ENCODE measurements around the gene FLT3.

The FLT3 gene

GRCh38 chr13:28099396-28100149, 803 bp downstream of the FLT3 start:
- ChIA-PET POLR2A (interaction anchor here (0.5 to 0.6 kb wide), 3 partner anchors 555 to 1603 kb away, joined by 3 to 6 read pairs (median 4); no protein-coding TSS in a partner anchor), CTCF (no interaction called here)
- H3K4me3 ChIP-seq (ENCODE audit: low read depth, low read length) = no peak overlapping the region; the same call in 1 of the 2 replicates
- TF ChIP-seq ZBTB48 (tag by site-specific recombination; IDR thresholded peaks at IDR 0.05) = no peak
- no peak for TF ChIP-seq HOXC10 (CRISPR knock-in tag; IDR thresholded peaks at IDR 0.05)
- no peak for TF ChIP-seq ZNF155 (tag by site-specific recombination; IDR thresholded peaks at IDR 0.05)
- TF ChIP-seq ZBTB6 (tag by site-specific recombination; IDR thresholded peaks at IDR 0.05) = no peak
- no peak for TF ChIP-seq ZNF426 (tag by site-specific recombination; IDR thresholded peaks at IDR 0.05)
- no peak for TF ChIP-seq ELK4 (IDR thresholded peaks at IDR 0.05; ENCODE audit: borderline replicate concordance, low read depth, low read length)
- TF ChIP-seq ZNF792 (tag by site-specific recombination; IDR thresholded peaks at IDR 0.05) = no peak
- TF ChIP-seq ZNF16 (tag by site-specific recombination; IDR thresholded peaks at IDR 0.05; ENCODE audit: low read depth) = no peak
- no peak for TF ChIP-seq PRDM1 (tag by site-specific recombination; IDR thresholded peaks at IDR 0.05)
- no peak for TF ChIP-seq ZNF76 (tag by site-specific recombination; IDR thresholded peaks at IDR 0.05; ENCODE audit: borderline replicate concordance, low read depth)
- no peak for TF ChIP-seq ZNF830 (tag by site-specific recombination; IDR thresholded peaks at IDR 0.05; ENCODE audit: low read depth)
- TF ChIP-seq ZFP41 (tag by site-specific recombination; IDR thresholded peaks at IDR 0.05; ENCODE audit: borderline replicate concordance) = no peak
- no peak for TF ChIP-seq ZNF423 (tag by site-specific recombination; IDR thresholded peaks at IDR 0.05)
- no peak for TF ChIP-seq ZNF324 (tag by site-specific recombination; IDR thresholded peaks at IDR 0.05)
- no peak for TF ChIP-seq ZBTB17 (tag by site-specific recombination; IDR thresholded peaks at IDR 0.05)
- H3K36me3 ChIP-seq (ENCODE audit: control insufficient read depth in 2 of 2, insufficient read depth in 1 of 2, low read length in 2 of 2) = no peaks in the 10 kb centered on the region
- H3K9me3 ChIP-seq (ENCODE audit: control insufficient read depth, insufficient read depth, low read depth, low read length) = no peaks in the 10 kb centered on the region
- H3K27ac ChIP-seq (ENCODE audit: extremely low read depth, low read depth, low read length) = peak overlapping the region; percentile 57; the same call in 1 of the 2 replicates
- H3K4me1 ChIP-seq (ENCODE audit: control insufficient read depth, insufficient read depth, low read length) = no peaks in the 10 kb centered on the region

DNA sequence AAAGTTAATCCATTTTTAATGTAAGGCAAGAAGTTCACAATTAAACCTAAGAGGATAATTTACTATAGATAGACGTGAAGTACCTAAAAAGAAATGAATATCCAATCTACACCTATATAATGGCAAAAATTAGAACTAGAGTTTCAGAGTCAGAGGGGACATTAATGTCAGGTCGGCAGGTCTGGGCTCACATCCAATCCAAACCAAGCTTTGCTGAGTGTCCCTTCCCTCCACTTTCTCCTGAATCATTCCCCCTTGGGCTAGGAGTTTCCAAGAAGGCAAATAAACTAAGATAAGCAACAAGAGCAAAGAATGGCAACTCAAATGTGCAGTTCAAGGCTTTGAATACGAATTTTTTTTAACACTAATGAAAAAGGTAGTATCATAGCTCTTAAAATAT, 2.9 kb downstream of the FLT3 start:
- H3K27ac ChIP-seq (ENCODE audit: extremely low read depth, low read depth, low read length) = no peak overlapping the region
- no peak overlapping the region for H3K4me3 ChIP-seq (ENCODE audit: low read depth, low read length)
- no peaks in the 10 kb centered on the region for H3K9me3 ChIP-seq (ENCODE audit: control insufficient read depth, insufficient read depth, low read depth, low read length)
- POLR2A ChIA-PET = no interaction called here
- no peaks in the 10 kb centered on the region for H3K4me1 ChIP-seq (ENCODE audit: control insufficient read depth, insufficient read depth, low read length)
- 0 out of 2 replicates have a peak, but pooled peaks have one; percentile 39 for TF ChIP-seq FEZF1 (tag by site-specific recombination; IDR thresholded peaks at IDR 0.05)
- no peak for TF ChIP-seq BCL11A (tag by site-specific recombination; IDR thresholded peaks at IDR 0.05; ENCODE audit: low read depth)
- CTCF ChIA-PET = no interaction called here
- H3K36me3 ChIP-seq (ENCODE audit: control insufficient read depth in 2 of 2, insufficient read depth in 1 of 2, low read length in 2 of 2) = no peaks in the 10 kb centered on the region

GRCh38 chr13:28094306-28094705, 6.1 kb downstream of the FLT3 start:
- POLR2A ChIA-PET = no interaction called here
- H3K9me3 ChIP-seq (ENCODE audit: control insufficient read depth, insufficient read depth, low read depth, low read length) = no peaks in the 10 kb centered on the region
- H3K27ac ChIP-seq (ENCODE audit: extremely low read depth, low read depth, low read length) = no peak overlapping the region
- no peaks in the 10 kb centered on the region for H3K4me1 ChIP-seq (ENCODE audit: control insufficient read depth, insufficient read depth, low read length)
- H3K4me3 ChIP-seq (ENCODE audit: low read depth, low read length) = no peak overlapping the region
- H3K36me3 ChIP-seq (ENCODE audit: control insufficient read depth in 2 of 2, insufficient read depth in 1 of 2, low read length in 2 of 2) = no peaks in the 10 kb centered on the region
- TF ChIP-seq ZSCAN16 (tag by site-specific recombination; IDR thresholded peaks at IDR 0.05) (no peak), ZBTB6 (tag by site-specific recombination; IDR thresholded peaks at IDR 0.05) (no peak), ZNF837 (tag by site-specific recombination; IDR thresholded peaks at IDR 0.05) (no peak), KLF8 (tag by site-specific recombination; IDR thresholded peaks at IDR 0.05) (no peak), ZSCAN23 (tag by site-specific recombination; IDR thresholded peaks at IDR 0.05) (no peak), ZBTB7A (tag by site-specific recombination; IDR thresholded peaks at IDR 0.05; ENCODE audit: low read depth) (no peak)
- CTCF ChIA-PET = interaction anchor here (1.0 kb wide), 1 partner anchor 264 kb away, joined by 3 read pairs; no protein-coding TSS in a partner anchor
